Hepatocyte (in vitro differentiated cells): ENCODE results near the gene PHYKPL. TPM values are rescaled to one million over a fixed set of nuclear protein-coding genes. Genes with fewer than 3 reads are reported as not detected.

Experiments used
- DNase-seq: peaks from one replicate; pipeline ENCODE4 v3.0.0-alpha.2; 2016; ENCODE audit warnings: low spot score
- H2AFZ ChIP-seq: fragments of 200-600 bp; sonication (generic); 2 replicates; pipeline ENCODE4 v1.6.0; 2016; ENCODE audit warnings: antibody characterized with exemption, mild to moderate bottlenecking
- H3K27ac ChIP-seq: fragments of 200-600 bp; sonication (generic); 2 replicates; pipeline ENCODE4 v1.5.1; 2016; ENCODE audit warnings: mild to moderate bottlenecking
- H3K27me3 ChIP-seq: fragments of 200-600 bp; sonication (generic); 2 replicates; pipeline ENCODE4 v1.6.1; 2016
- H3K36me3 ChIP-seq: fragments of 200-600 bp; sonication (generic); replicated peaks from 2 replicates; pipeline ENCODE4 v1.5.1; 2016; ENCODE audit warnings: low read depth; ENCODE audit not compliant: insufficient read depth
- H3K4me1 ChIP-seq: fragments of 200-600 bp; sonication (generic); 2 replicates; pipeline ENCODE4 v1.5.1; 2016; ENCODE audit warnings: mild to moderate bottlenecking, moderate library complexity; ENCODE audit not compliant: insufficient read depth
- H3K4me2 ChIP-seq: fragments of 200-600 bp; sonication (generic); 2 replicates; pipeline ENCODE4 v1.6.0; 2016
- H3K4me3 ChIP-seq: fragments of 200-600 bp; sonication (generic); 2 replicates; pipeline ENCODE4 v1.5.1; 2016; ENCODE audit warnings: mild to moderate bottlenecking
- H3K79me2 ChIP-seq: fragments of 200-600 bp; sonication (generic); 2 replicates; pipeline ENCODE4 v1.6.0; 2017; ENCODE audit warnings: mild to moderate bottlenecking
- H3K9me2 ChIP-seq: fragments of 200-600 bp; sonication (generic); replicated peaks from 2 replicates; pipeline ENCODE4 v1.6.0; 2017; ENCODE audit warnings: mild to moderate bottlenecking; ENCODE audit not compliant: insufficient read depth
- H3K9me3 ChIP-seq: fragments of 200-600 bp; sonication (generic); 2 replicates; pipeline ENCODE4 v1.5.1; 2016; ENCODE audit warnings: low read depth, mild to moderate bottlenecking
- H4K20me1 ChIP-seq: fragments of 200-600 bp; sonication (generic); 2 replicates; pipeline ENCODE4 v1.6.0; 2016; ENCODE audit warnings: mild to moderate bottlenecking; ENCODE audit not compliant: insufficient read depth, poor library complexity, severe bottlenecking
- CTCF ChIP-seq: fragments of 200-600 bp; sonication (generic); IDR thresholded peaks from 2 replicates; pipeline ENCODE4 v1.5.1; 2016; ENCODE audit warnings: antibody characterized with exemption, mild to moderate bottlenecking; ENCODE audit not compliant: poor library complexity
- EZH2 ChIP-seq: fragments of 200-600 bp; sonication (generic); IDR thresholded peaks from 2 replicates; pipeline ENCODE4 v1.6.1; 2016; ENCODE audit warnings: antibody characterized with exemption, mild to moderate bottlenecking, borderline replicate concordance
- EZH2phosphoT487 ChIP-seq: fragments of 200-600 bp; sonication (generic); IDR thresholded peaks from one replicate; pipeline ENCODE4 v1.6.1; 2018; ENCODE audit warnings: antibody characterized with exemption, mild to moderate bottlenecking, low read depth, moderate library complexity; ENCODE audit not compliant: unreplicated experiment, severe bottlenecking
- WGBS: methylation state at CpG from one replicate; pipeline ENCODE4 v1.1.6; 2016; ENCODE audit warnings: low lambda C conversion rate; ENCODE audit errors: missing lambda C conversion rate; 5-methylcytosine and 5-hydroxymethylcytosine counted together
- polyA plus RNA-seq: library from polyadenylated mRNA; unstranded; fragments of >200 nt; fragmentation: Nextera tagmentation; extraction: Ambion mirVana; gene quantifications from 2 replicates; pipeline ENCODE4 v1.2.1, GENCODE V29; 2016
- total RNA-seq: library from RNA; depleted of rRNA; stranded (reverse); fragments of >200 nt; gene quantifications from 2 replicates; pipeline ENCODE4 v1.2.3, GENCODE V29; 2014

PHYKPL gene
- total and polyA plus RNA-seq, 2 experiments from 2014 or later, result 40.3 to 60.0 TPM

GRCh38 chr5:178266581-178266980, 34.0 kb upstream of the PHYKPL start:
- DNase-seq, result no peak
- Histone ChIP-seq H3K36me3 (no peaks in the 10 kb centered on the region), H2AFZ (no peak overlapping the region), H3K27me3 (no peaks in the 10 kb centered on the region), H3K9me2 (no peaks in the 10 kb centered on the region), H3K4me2 (no peak overlapping the region), H3K4me1 (no peaks in the 10 kb centered on the region), H4K20me1 (no peaks in the 10 kb centered on the region), H3K79me2 (no peaks in the 10 kb centered on the region), H3K27ac (no peak overlapping the region), H3K4me3 (no peak overlapping the region), H3K9me3 (no peaks in the 10 kb centered on the region)
- TF ChIP-seq EZH2phosphoT487 (no peak), EZH2 (no peak), CTCF (no peak)
- 95% methylated on average over 10 of the region's 10 CpGs for WGBS

- Histone ChIP-seq H3K9me3 (no peaks in the 10 kb centered on the region), H3K4me1 (no peaks in the 10 kb centered on the region), H4K20me1 (no peaks in the 10 kb centered on the region), H3K27ac (no peak overlapping the region), H3K27me3 (no peaks in the 10 kb centered on the region), H3K4me2 (no peak overlapping the region), H3K79me2 (no peaks in the 10 kb centered on the region), H3K9me2 (no peaks in the 10 kb centered on the region), H2AFZ (no peak overlapping the region), H3K36me3 (no peaks in the 10 kb centered on the region), H3K4me3 (no peak overlapping the region)
- TF ChIP-seq EZH2 (no peak), CTCF (no peak), EZH2phosphoT487 (no peak)
- WGBS, result 96% methylated on average over 7 of the region's 7 CpGs
- DNase-seq, result no peak
These were observed 33.1 kb upstream of the PHYKPL start for GRCh38 chr5:178265746-178266145.

- Histone ChIP-seq H3K9me3 (no peaks in the 10 kb centered on the region), H3K4me1 (no peaks in the 10 kb centered on the region), H3K27ac (no peak overlapping the region), H3K27me3 (no peaks in the 10 kb centered on the region), H3K36me3 (no peaks in the 10 kb centered on the region), H4K20me1 (no peaks in the 10 kb centered on the region), H2AFZ (no peak overlapping the region), H3K4me2 (no peak overlapping the region), H3K9me2 (no peaks in the 10 kb centered on the region), H3K79me2 (no peaks in the 10 kb centered on the region), H3K4me3 (no peak overlapping the region)
- TF ChIP-seq EZH2phosphoT487, result no peak
- no peak for TF ChIP-seq CTCF
- TF ChIP-seq EZH2, result no peak
- 92% methylated on average over 4 of the region's 4 CpGs for WGBS
- no peak for DNase-seq
These were observed 31.4 kb upstream of the PHYKPL start for GRCh38 chr5:178264044-178264443.
